H9 (cell line): ENCODE results near the gene ZBTB9. TPM values are rescaled to one million over a fixed set of nuclear protein-coding genes. Genes with fewer than 3 reads are reported as not detected.

Source experiments
- DNase-seq: peaks from one replicate; pipeline ENCODE4 v3.0.0-alpha.2; 2017
- H2AFZ ChIP-seq: one replicate; pipeline ENCODE4 v1.6.1; 2013; ENCODE audit warnings: mild to moderate bottlenecking, low read length, control low read depth, moderate library complexity
- H2AK5ac ChIP-seq: 2 replicates; pipeline ENCODE4 v1.6.1; 2013; ENCODE audit warnings: low read length, control low read depth, mixed read lengths; ENCODE audit not compliant: insufficient read length
- H2BK120ac ChIP-seq: one replicate; pipeline ENCODE4 v1.6.1; 2013; ENCODE audit warnings: low read depth, mild to moderate bottlenecking, low read length, control low read depth, inconsistent platforms; ENCODE audit not compliant: poor library complexity, severe bottlenecking
- H2BK12ac ChIP-seq: 2 replicates; pipeline ENCODE4 v1.6.1; 2013; ENCODE audit warnings: low read length, control low read depth, mixed read lengths, low read depth; ENCODE audit not compliant: insufficient read length
- H2BK15ac ChIP-seq: 2 replicates; pipeline ENCODE4 v1.6.1; 2013; ENCODE audit warnings: low read depth, low read length, control low read depth
- H2BK20ac ChIP-seq: one replicate; pipeline ENCODE4 v1.6.1; 2013; ENCODE audit warnings: low read depth, mild to moderate bottlenecking, low read length, control low read depth, inconsistent platforms; ENCODE audit not compliant: poor library complexity, severe bottlenecking
- H2BK5ac ChIP-seq: 2 replicates; pipeline ENCODE4 v1.6.1; 2013; ENCODE audit warnings: low read length, control low read depth, mixed read lengths; ENCODE audit not compliant: insufficient read length
- H3K14ac ChIP-seq: 2 replicates; pipeline ENCODE4 v1.6.1; 2013; ENCODE audit warnings: low read length, control low read depth; ENCODE audit not compliant: insufficient read depth
- H3K18ac ChIP-seq: 2 replicates; pipeline ENCODE4 v1.6.1; 2013; ENCODE audit warnings: low read depth, mild to moderate bottlenecking, mixed read lengths, low read length, control low read depth; ENCODE audit not compliant: insufficient read length
- H3K23ac ChIP-seq: 2 replicates; pipeline ENCODE4 v1.6.1; 2013; ENCODE audit warnings: low read length, control low read depth, mixed read lengths, low read depth; ENCODE audit not compliant: insufficient read length
- H3K23me2 ChIP-seq: 2 replicates; pipeline ENCODE4 v1.6.1; 2013; ENCODE audit warnings: low read depth, mild to moderate bottlenecking, mixed read lengths, low read length, control low read depth; ENCODE audit not compliant: insufficient read length, poor library complexity, severe bottlenecking
- H3K27ac ChIP-seq: 2 replicates; pipeline ENCODE4 v1.5.1; 2013; ENCODE audit warnings: low read length, control low read depth, mixed read lengths, low read depth; ENCODE audit not compliant: insufficient read length
- H3K27me3 ChIP-seq: 2 replicates; pipeline ENCODE4 v1.6.1; 2013; ENCODE audit warnings: low read length, control low read depth, inconsistent platforms; ENCODE audit not compliant: insufficient read depth
- H3K4ac ChIP-seq: 2 replicates; pipeline ENCODE4 v1.6.1; 2013; ENCODE audit warnings: low read depth, mild to moderate bottlenecking, control low read depth, inconsistent platforms, low read length, moderate library complexity
- H3K4me1 ChIP-seq: 2 replicates; pipeline ENCODE4 v1.6.1; 2013; ENCODE audit warnings: low read length, control low read depth, inconsistent platforms; ENCODE audit not compliant: insufficient read depth
- H3K4me2 ChIP-seq: 2 replicates; pipeline ENCODE4 v1.6.1; 2013; ENCODE audit warnings: low read length, control low read depth, mixed read lengths; ENCODE audit not compliant: insufficient read length, insufficient read depth
- H3K56ac ChIP-seq: 2 replicates; pipeline ENCODE4 v1.6.1; 2013; ENCODE audit warnings: low read depth, mild to moderate bottlenecking, mixed read lengths, low read length, control low read depth; ENCODE audit not compliant: insufficient read length
- H3K79me1 ChIP-seq: 2 replicates; pipeline ENCODE4 v1.6.1; 2013; ENCODE audit warnings: low read depth, mild to moderate bottlenecking, moderate library complexity, low read length, control low read depth, inconsistent platforms; ENCODE audit not compliant: insufficient read depth, poor library complexity, severe bottlenecking
- H3K79me2 ChIP-seq: 2 replicates; pipeline ENCODE4 v1.6.1; 2013; ENCODE audit warnings: low read length, control low read depth, inconsistent platforms; ENCODE audit not compliant: insufficient read depth
- H3K9ac ChIP-seq: 2 replicates; pipeline ENCODE4 v1.6.1; 2013; ENCODE audit warnings: low read length, control low read depth, mixed read lengths; ENCODE audit not compliant: insufficient read length; ENCODE audit errors: extremely low read depth
- H3K9me3 ChIP-seq: one replicate; pipeline ENCODE4 v1.6.1; 2013; ENCODE audit warnings: low read depth, low read length, inconsistent platforms; ENCODE audit not compliant: control insufficient read depth
- H3T11ph ChIP-seq: one replicate; pipeline ENCODE4 v1.6.1; 2013; ENCODE audit warnings: mild to moderate bottlenecking, low read length, control low read depth, inconsistent platforms
- H4K20me1 ChIP-seq: one replicate; pipeline ENCODE4 v1.6.1; 2013; ENCODE audit not compliant: control insufficient read depth, insufficient read length, insufficient read depth
- H4K5ac ChIP-seq: 2 replicates; pipeline ENCODE4 v1.6.1; 2013; ENCODE audit warnings: low read depth, mild to moderate bottlenecking, mixed read lengths, low read length, control low read depth; ENCODE audit not compliant: insufficient read length
- H4K8ac ChIP-seq: replicated peaks from 2 replicates; pipeline ENCODE4 v1.6.1; 2013; ENCODE audit warnings: low read length, control low read depth, mixed read lengths, low read depth; ENCODE audit not compliant: insufficient read length
- H4K91ac ChIP-seq: 2 replicates; pipeline ENCODE4 v1.6.1; 2013; ENCODE audit warnings: low read depth, mild to moderate bottlenecking, moderate library complexity, mixed read lengths, low read length, control low read depth; ENCODE audit not compliant: insufficient read length
- H3K27ac Mint-ChIP-seq, 3 experiments: 2 replicates in 2 of 3; 3 replicates in 1 of 3; pipeline ENCODE4 v1.8.0; 2020 to 2021; ENCODE audit warnings: mixed read lengths in 3 of 3, mild to moderate bottlenecking in 1 of 3, moderate library complexity in 1 of 3
- H3K27me3 Mint-ChIP-seq: 2 replicates; pipeline ENCODE4 v1.8.0; 2021; ENCODE audit warnings: low read depth, mild to moderate bottlenecking, moderate library complexity, mixed read lengths
- H3K36me3 Mint-ChIP-seq, 3 experiments: 2 replicates in 2 of 3; 3 replicates in 1 of 3; pipeline ENCODE4 v1.8.0; 2020 to 2021; ENCODE audit warnings: low read depth in 3 of 3, mixed read lengths in 3 of 3; ENCODE audit not compliant: insufficient read depth in 1 of 3
- H3K4me1 Mint-ChIP-seq, 2 experiments: 2 replicates each; pipeline ENCODE4 v1.8.0; 2020; ENCODE audit warnings: mixed read lengths in 2 of 2
- H3K4me3 Mint-ChIP-seq, 2 experiments: 2 replicates in 1 of 2; 3 replicates in 1 of 2; pipeline ENCODE4 v1.8.0; 2020 to 2021; ENCODE audit warnings: mild to moderate bottlenecking in 2 of 2, mixed read lengths in 2 of 2, moderate library complexity in 1 of 2
- H3K9me3 Mint-ChIP-seq, 2 experiments: 2 replicates in 1 of 2; 3 replicates in 1 of 2; pipeline ENCODE4 v1.8.0; 2020; ENCODE audit warnings: mild to moderate bottlenecking in 2 of 2, mixed read lengths in 2 of 2, moderate library complexity in 1 of 2
- WGBS: extraction: QIAGEN DNeasy Blood & Tissue Kit; methylation state at CpG from one replicate; pipeline ENCODE4 v1.1.7; 2013; ENCODE audit warnings: missing lambda C conversion rate, low lambda C conversion rate, mixed read lengths; ENCODE audit not compliant: insufficient read length; ENCODE audit errors: extremely low coverage; 5-methylcytosine and 5-hydroxymethylcytosine counted together
- total RNA-seq: library from RNA; stranded (reverse); gene quantifications from 2 replicates; pipeline ENCODE4 v1.2.1, GENCODE V29; 2021
- TF ChIP-seq, protein P1 (sequence below): fragments of 200-600 bp; sonication (generic); conservative IDR thresholded peaks from 3 replicates; pipeline ENCODE4 v1.8.0; 2021; ENCODE audit warnings: antibody characterized with exemption, mild to moderate bottlenecking

ZBTB9 gene
- total RNA-seq, 1 experiment from 2014 or later, result 53.1 TPM

GRCh38 chr6:33451606-33452005 lies 2.8 kb upstream of the ZBTB9 start:
- no peak for DNase-seq
- H3K36me3 Mint-ChIP-seq, result peaks cover 39 to 76% (median 63%) of the 10 kb centered on the region in 3 experiments

More at GRCh38 chr6:33451606-33452005, 2.8 kb upstream of the ZBTB9 start:
- Histone ChIP-seq H3K79me1 (no peaks in the 10 kb centered on the region), H3K27ac (no peak overlapping the region), H3K4me1 (no peaks in the 10 kb centered on the region), H4K5ac (no peak overlapping the region), H3K9me3 (no peaks in the 10 kb centered on the region), H3K23ac (no peak overlapping the region), H4K91ac (no peak overlapping the region), H4K8ac (no peak overlapping the region), H3K4me2 (no peak overlapping the region), H2BK5ac (no peak overlapping the region), H2BK15ac (no peak overlapping the region), H2AFZ (no peak overlapping the region), H2BK20ac (no peak overlapping the region), H3K4ac (no peak overlapping the region), H2BK120ac (no peak overlapping the region), H3K23me2 (peaks cover 10% of the 10 kb centered on the region), H2BK12ac (no peak overlapping the region), H2AK5ac (no peak overlapping the region), H3K9ac (no peak overlapping the region), H3K27me3 (no peaks in the 10 kb centered on the region), H3T11ph (no peak overlapping the region), H3K14ac (no peak overlapping the region), H3K56ac (no peak overlapping the region), H4K20me1 (no peaks in the 10 kb centered on the region), H3K79me2 (no peaks in the 10 kb centered on the region), H3K18ac (no peak overlapping the region)
- WGBS, result no CpG with 5 or more reads among the region's 15 CpGs
- Mint-ChIP-seq H3K4me1 (peaks cover 17 to 30% of the 10 kb centered on the region in 2 experiments), H3K27me3 (no peaks in the 10 kb centered on the region; the same call in 1 of the 2 replicates), H3K27ac (peak overlapping the region in 1 of 3 experiments; percentile 48; a peak in 2 of 7 replicates), H3K9me3 (no peaks in the 10 kb centered on the region), H3K4me3 (no peak overlapping the region)
- TF ChIP-seq, protein P1, sequence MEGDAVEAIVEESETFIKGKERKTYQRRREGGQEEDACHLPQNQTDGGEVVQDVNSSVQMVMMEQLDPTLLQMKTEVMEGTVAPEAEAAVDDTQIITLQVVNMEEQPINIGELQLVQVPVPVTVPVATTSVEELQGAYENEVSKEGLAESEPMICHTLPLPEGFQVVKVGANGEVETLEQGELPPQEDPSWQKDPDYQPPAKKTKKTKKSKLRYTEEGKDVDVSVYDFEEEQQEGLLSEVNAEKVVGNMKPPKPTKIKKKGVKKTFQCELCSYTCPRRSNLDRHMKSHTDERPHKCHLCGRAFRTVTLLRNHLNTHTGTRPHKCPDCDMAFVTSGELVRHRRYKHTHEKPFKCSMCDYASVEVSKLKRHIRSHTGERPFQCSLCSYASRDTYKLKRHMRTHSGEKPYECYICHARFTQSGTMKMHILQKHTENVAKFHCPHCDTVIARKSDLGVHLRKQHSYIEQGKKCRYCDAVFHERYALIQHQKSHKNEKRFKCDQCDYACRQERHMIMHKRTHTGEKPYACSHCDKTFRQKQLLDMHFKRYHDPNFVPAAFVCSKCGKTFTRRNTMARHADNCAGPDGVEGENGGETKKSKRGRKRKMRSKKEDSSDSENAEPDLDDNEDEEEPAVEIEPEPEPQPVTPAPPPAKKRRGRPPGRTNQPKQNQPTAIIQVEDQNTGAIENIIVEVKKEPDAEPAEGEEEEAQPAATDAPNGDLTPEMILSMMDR, result no peak
